Ectodermal cell (in vitro differentiated cells): ENCODE results near the gene APOBEC3A. TPM values are rescaled to one million over a fixed set of nuclear protein-coding genes. Genes with fewer than 3 reads are reported as not detected.

Experiments
- H3K27ac ChIP-seq: 2 replicates; pipeline ENCODE4 v1.7.0; 2013; ENCODE audit warnings: mild to moderate bottlenecking, low read depth, low read length; ENCODE audit not compliant: insufficient read depth, poor library complexity, severe bottlenecking
- H3K27me3 ChIP-seq: 2 replicates; pipeline ENCODE4 v1.7.0; 2013; ENCODE audit warnings: mild to moderate bottlenecking, low read length; ENCODE audit not compliant: insufficient read depth, control insufficient read depth, poor library complexity, severe bottlenecking
- H3K36me3 ChIP-seq: one replicate; pipeline ENCODE4 v1.7.0; 2013; ENCODE audit warnings: low read length; ENCODE audit not compliant: control insufficient read depth, insufficient read depth
- H3K4me1 ChIP-seq: one replicate; pipeline ENCODE4 v1.7.0; 2013; ENCODE audit warnings: low read length; ENCODE audit not compliant: control insufficient read depth, insufficient read depth
- H3K4me3 ChIP-seq: 2 replicates; pipeline ENCODE4 v1.7.0; 2013; ENCODE audit warnings: low read depth, low read length, control low read depth; ENCODE audit not compliant: insufficient read depth
- H3K9me3 ChIP-seq: 2 replicates; pipeline ENCODE4 v1.7.0; 2013; ENCODE audit warnings: mild to moderate bottlenecking, low read length, moderate library complexity; ENCODE audit not compliant: control insufficient read depth
- WGBS, 2 experiments: methylation state at CpG; one replicate each; pipeline ENCODE4 v1.1.7; 2013; ENCODE audit warnings: missing lambda C conversion rate in 2 of 2; 5-methylcytosine and 5-hydroxymethylcytosine counted together
- polyA plus RNA-seq, 4 experiments: library from polyadenylated mRNA; stranded (reverse); fragments of 50-300 nt; gene quantifications; one replicate each; pipeline ENCODE4 v1.2.3, GENCODE V29; 2013

Gene APOBEC3A
- not detected for polyA plus RNA-seq (2013, experiment 1 of 4)
- polyA plus RNA-seq (2013, experiment 2 of 4): not detected
- not detected for polyA plus RNA-seq (2013, experiment 3 of 4)
- polyA plus RNA-seq (2013, experiment 4 of 4): not detected

GRCh38 chr22:38957046-38957770 is at the start of gene APOBEC3A:
Gene APOBEC3A (plus strand): TSS chr22:38957609. CDS start chr22:38957692, 83 bp downstream.
- Histone ChIP-seq H3K36me3 (no peaks in the 10 kb centered on the region), H3K9me3 (no peaks in the 10 kb centered on the region), H3K27me3 (no peaks in the 10 kb centered on the region), H3K4me1 (no peaks in the 10 kb centered on the region), H3K4me3 (no peak within 1 kb of the TSS), H3K27ac (no peak within 1 kb of the TSS)
- 93% methylated on average over 11 of the region's 11 CpGs for WGBS, 2 experiments

GRCh38 chr22:38907767-38908166 is 49.6 kb upstream of the APOBEC3A start:
- WGBS, 2 experiments: 87 to 97% methylated on average over 2 of the region's 2 CpGs
- peaks cover 4% of the 10 kb centered on the region for H3K9me3 ChIP-seq
- H3K36me3 ChIP-seq: no peaks in the 10 kb centered on the region
- no peak overlapping the region for H3K4me3 ChIP-seq
- no peaks in the 10 kb centered on the region for H3K4me1 ChIP-seq
- H3K27me3 ChIP-seq: no peaks in the 10 kb centered on the region
- no peak overlapping the region for H3K27ac ChIP-seq

- H3K27me3 ChIP-seq: peaks cover 3% of the 10 kb centered on the region
- no peaks in the 10 kb centered on the region for H3K9me3 ChIP-seq
- no peak overlapping the region for H3K27ac ChIP-seq
- no CpG with 5 or more reads among the region's 1 CpG for WGBS, 2 experiments
- H3K36me3 ChIP-seq: no peaks in the 10 kb centered on the region
- H3K4me3 ChIP-seq: no peak overlapping the region
- no peaks in the 10 kb centered on the region for H3K4me1 ChIP-seq
These were observed 46.0 kb upstream of the APOBEC3A start for GRCh38 chr22:38911434-38911833.

- no peaks in the 10 kb centered on the region for H3K9me3 ChIP-seq
- H3K27me3 ChIP-seq: peaks cover 3% of the 10 kb centered on the region
- no peak overlapping the region for H3K4me3 ChIP-seq
- WGBS, 2 experiments: 97 to 100% methylated on average over 1 of the region's 1 CpG
- no peaks in the 10 kb centered on the region for H3K4me1 ChIP-seq
- no peaks in the 10 kb centered on the region for H3K36me3 ChIP-seq
- H3K27ac ChIP-seq: no peak overlapping the region
These were observed 37.7 kb upstream of the APOBEC3A start for GRCh38 chr22:38919631-38920190.

GRCh38 chr22:38921120-38921519 is 36.3 kb upstream of the APOBEC3A start:
- Histone ChIP-seq H3K27me3 (peaks cover under 1% of the 10 kb centered on the region), H3K27ac (no peak overlapping the region), H3K9me3 (no peaks in the 10 kb centered on the region), H3K36me3 (no peaks in the 10 kb centered on the region), H3K4me3 (no peak overlapping the region), H3K4me1 (no peaks in the 10 kb centered on the region)
- WGBS, 2 experiments: 87 to 90% methylated on average over 6 of the region's 6 CpGs

GRCh38 chr22:38921806-38922205 is 35.6 kb upstream of the APOBEC3A start:
- Histone ChIP-seq H3K4me3 (no peak overlapping the region), H3K36me3 (no peaks in the 10 kb centered on the region), H3K4me1 (no peaks in the 10 kb centered on the region), H3K9me3 (no peaks in the 10 kb centered on the region), H3K27me3 (peaks cover 2% of the 10 kb centered on the region), H3K27ac (no peak overlapping the region)
- WGBS, 2 experiments: 85 to 88% methylated on average over 4 of the region's 4 CpGs

GRCh38 chr22:38923463-38924346 is 33.7 kb upstream of the APOBEC3A start:
- no peaks in the 10 kb centered on the region for H3K9me3 ChIP-seq
- H3K4me1 ChIP-seq: no peaks in the 10 kb centered on the region
- H3K36me3 ChIP-seq: no peaks in the 10 kb centered on the region
- H3K4me3 ChIP-seq: no peak overlapping the region
- 73 to 82% methylated on average over 8 to 10 of the region's 10 CpGs for WGBS, 2 experiments
- peaks cover 3% of the 10 kb centered on the region for H3K27me3 ChIP-seq
- H3K27ac ChIP-seq: no peak overlapping the region

GRCh38 chr22:38924347-38924952 is 33.0 kb upstream of the APOBEC3A start:
- 70 to 71% methylated on average over 8 of the region's 9 CpGs for WGBS, 2 experiments
- Histone ChIP-seq H3K4me1 (no peaks in the 10 kb centered on the region), H3K4me3 (no peak overlapping the region), H3K27ac (no peak overlapping the region), H3K36me3 (no peaks in the 10 kb centered on the region), H3K27me3 (peaks cover 3% of the 10 kb centered on the region), H3K9me3 (no peaks in the 10 kb centered on the region)

GRCh38 chr22:38925571-38926041 is 31.8 kb upstream of the APOBEC3A start:
- Histone ChIP-seq H3K9me3 (no peaks in the 10 kb centered on the region), H3K27ac (no peak overlapping the region), H3K4me3 (no peak overlapping the region), H3K36me3 (no peaks in the 10 kb centered on the region), H3K27me3 (peaks cover 3% of the 10 kb centered on the region), H3K4me1 (no peaks in the 10 kb centered on the region)
- WGBS, 2 experiments: 90 to 92% methylated on average over 7 of the region's 7 CpGs
